OCI-LY3 (cell line): ENCODE data around the gene CHST12.
"Not testable (repeated sequence)": the region's sequence is repeated elsewhere in the genome, so short reads cannot be mapped to it uniquely, and the experiment has no call there.

Source experiments
- H2AFZ ChIP-seq: fragments of 200-600, 300-600 bp; shearing (Covaris generic); 2 replicates; pipeline ENCODE4 v1.6.0; 2014; ENCODE audit warnings: antibody characterized with exemption, low read depth, low read length
- H3K27ac ChIP-seq: fragments of 200-600, 300-600 bp; sonication (generic); 2 replicates; pipeline ENCODE4 v1.5.1; 2014; ENCODE audit warnings: mild to moderate bottlenecking, low read length, moderate library complexity, mixed read lengths
- H3K27me3 ChIP-seq: fragments of 200-600, 300-600 bp; sonication (generic); 2 replicates; pipeline ENCODE4 v1.6.1; 2014; ENCODE audit warnings: low read depth, low read length, mixed read lengths
- H3K36me3 ChIP-seq: fragments of 200-600, 300-600 bp; sonication (generic); replicated peaks from 2 replicates; pipeline ENCODE3; 2014; ENCODE audit warnings: low read depth, low read length, mixed read lengths
- H3K4me1 ChIP-seq: fragments of 300-600, 200-600 bp; sonication (generic); 2 replicates; pipeline ENCODE4 v1.6.1; 2014; ENCODE audit warnings: low read length, mixed read lengths
- H3K4me2 ChIP-seq: fragments of 200-600, 300-600 bp; sonication (generic); 2 replicates; pipeline ENCODE4 v1.6.1; 2014; ENCODE audit warnings: low read length, mixed read lengths
- H3K4me3 ChIP-seq: fragments of 300-600, 200-600 bp; sonication (generic); 2 replicates; pipeline ENCODE4 v1.5.1; 2014; ENCODE audit warnings: antibody characterized with exemption, mild to moderate bottlenecking, low read length, moderate library complexity
- H3K79me2 ChIP-seq: fragments of 300-600, 200-600 bp; shearing (Covaris generic); 2 replicates; pipeline ENCODE4 v1.6.1; 2014; ENCODE audit warnings: mild to moderate bottlenecking, low read length, mixed read lengths
- H3K9ac ChIP-seq: fragments of 300-600, 200-600 bp; shearing (Covaris generic); 2 replicates; pipeline ENCODE4 v1.6.0; 2014; ENCODE audit warnings: mild to moderate bottlenecking, low read length, moderate library complexity
- H3K9me3 ChIP-seq: fragments of 200-600, 300-600 bp; shearing (Covaris generic); 2 replicates; pipeline ENCODE4 v1.6.1; 2014; ENCODE audit warnings: low read length, mixed read lengths; ENCODE audit not compliant: insufficient read depth
- H4K20me1 ChIP-seq: fragments of 200-600, 300-600 bp; sonication (generic); 2 replicates; pipeline ENCODE4 v1.6.1; 2016; ENCODE audit warnings: low read length, mixed read lengths; ENCODE audit not compliant: insufficient read depth
- EZH2phosphoT487 ChIP-seq: fragments of 200-600 bp; shearing (Covaris generic); IDR thresholded peaks from 2 replicates; pipeline ENCODE4 v1.6.1; 2018; ENCODE audit warnings: antibody characterized with exemption, mixed run types, low read depth
- TF ChIP-seq, protein P1 (sequence below): fragments of 200-600, 300-600 bp; sonication (generic); IDR thresholded peaks from 2 replicates; pipeline ENCODE4 v1.5.1; 2014; ENCODE audit warnings: antibody characterized with exemption, low read length, low read depth

CHST12 gene

DNA sequence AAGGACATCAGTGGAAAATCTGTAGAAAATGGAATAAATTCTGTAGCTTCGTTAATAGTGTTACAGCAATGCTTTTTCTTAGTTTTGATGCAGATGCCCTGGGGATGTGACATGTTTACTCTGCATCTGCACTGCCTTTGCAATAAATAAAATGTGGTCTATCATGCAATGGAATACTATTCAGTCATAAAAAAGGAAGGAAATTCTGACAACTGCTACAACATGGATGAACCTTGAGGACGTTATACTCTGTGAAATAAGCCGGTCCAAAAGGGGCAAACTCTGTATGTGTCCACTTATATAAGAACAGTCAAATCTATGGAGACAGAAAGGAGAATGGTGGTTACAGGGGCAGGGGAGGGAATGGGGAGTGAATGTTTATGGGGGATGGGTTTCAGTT, 59.3 kb downstream of the CHST12 start:
- Histone ChIP-seq H3K4me2 (no peak overlapping the region), H4K20me1 (no peaks in the 10 kb centered on the region), H3K27ac (no peak overlapping the region), H3K36me3 (no peaks in the 10 kb centered on the region), H3K27me3 (no peaks in the 10 kb centered on the region), H2AFZ (no peak overlapping the region), H3K9me3 (no peaks in the 10 kb centered on the region), H3K79me2 (no peaks in the 10 kb centered on the region), H3K9ac (no peak overlapping the region), H3K4me1 (no peaks in the 10 kb centered on the region), H3K4me3 (no peak overlapping the region)
- TF ChIP-seq, protein P1, sequence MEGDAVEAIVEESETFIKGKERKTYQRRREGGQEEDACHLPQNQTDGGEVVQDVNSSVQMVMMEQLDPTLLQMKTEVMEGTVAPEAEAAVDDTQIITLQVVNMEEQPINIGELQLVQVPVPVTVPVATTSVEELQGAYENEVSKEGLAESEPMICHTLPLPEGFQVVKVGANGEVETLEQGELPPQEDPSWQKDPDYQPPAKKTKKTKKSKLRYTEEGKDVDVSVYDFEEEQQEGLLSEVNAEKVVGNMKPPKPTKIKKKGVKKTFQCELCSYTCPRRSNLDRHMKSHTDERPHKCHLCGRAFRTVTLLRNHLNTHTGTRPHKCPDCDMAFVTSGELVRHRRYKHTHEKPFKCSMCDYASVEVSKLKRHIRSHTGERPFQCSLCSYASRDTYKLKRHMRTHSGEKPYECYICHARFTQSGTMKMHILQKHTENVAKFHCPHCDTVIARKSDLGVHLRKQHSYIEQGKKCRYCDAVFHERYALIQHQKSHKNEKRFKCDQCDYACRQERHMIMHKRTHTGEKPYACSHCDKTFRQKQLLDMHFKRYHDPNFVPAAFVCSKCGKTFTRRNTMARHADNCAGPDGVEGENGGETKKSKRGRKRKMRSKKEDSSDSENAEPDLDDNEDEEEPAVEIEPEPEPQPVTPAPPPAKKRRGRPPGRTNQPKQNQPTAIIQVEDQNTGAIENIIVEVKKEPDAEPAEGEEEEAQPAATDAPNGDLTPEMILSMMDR = no peak
- no peak for TF ChIP-seq EZH2phosphoT487

DNA sequence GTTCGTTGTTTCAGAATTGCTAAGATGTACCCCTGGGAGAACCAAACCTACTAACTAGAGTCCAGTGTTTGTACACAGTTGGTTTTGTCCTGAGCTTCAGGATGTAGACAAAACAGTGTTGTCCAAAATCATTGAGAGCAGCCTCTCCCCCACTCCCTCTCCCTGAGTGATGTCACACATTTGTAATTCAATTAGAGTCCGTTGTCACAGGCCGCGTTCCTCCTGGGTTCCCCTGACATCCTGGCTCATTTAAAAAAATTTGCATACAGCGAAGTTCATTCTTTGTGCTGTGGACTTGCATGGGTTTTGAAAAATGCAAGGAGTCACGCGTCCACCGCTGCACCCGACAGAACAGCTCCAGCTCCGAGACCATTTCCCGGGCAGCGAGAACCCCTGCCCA, 62.5 kb downstream of the CHST12 start:
- H4K20me1 ChIP-seq = no peaks in the 10 kb centered on the region

DNA sequence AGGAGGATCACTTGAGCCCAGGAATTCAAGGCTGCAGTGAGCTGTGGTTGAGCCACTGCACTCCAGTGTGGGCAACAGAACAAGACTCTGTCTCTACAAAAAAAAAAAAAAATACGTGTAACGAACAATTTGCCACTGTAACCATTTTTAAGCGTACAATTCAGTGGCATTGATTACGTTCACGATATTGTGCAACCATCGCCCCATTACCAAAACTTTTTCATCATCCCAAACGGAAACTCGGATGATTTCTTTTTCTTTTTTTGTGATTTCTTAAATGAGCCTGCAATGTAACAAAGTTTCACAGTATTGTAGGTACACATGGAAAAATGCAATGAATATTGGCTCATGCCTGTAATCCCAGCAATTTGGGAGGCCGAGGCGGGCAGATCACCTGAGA, 63.3 kb downstream of the CHST12 start:
- TF ChIP-seq, protein P1 = no peak
- TF ChIP-seq EZH2phosphoT487 = no peak
- no peak overlapping the region for H2AFZ ChIP-seq
- no peaks in the 10 kb centered on the region for H3K79me2 ChIP-seq
- no peaks in the 10 kb centered on the region for H3K36me3 ChIP-seq
- H3K4me3 ChIP-seq = no peak overlapping the region
- no peaks in the 10 kb centered on the region for H3K9me3 ChIP-seq
- no peak overlapping the region for H3K9ac ChIP-seq
- no peaks in the 10 kb centered on the region for H4K20me1 ChIP-seq
- no peaks in the 10 kb centered on the region for H3K4me1 ChIP-seq
- 0 out of 2 replicates have a peak, but pooled peaks cover 3% of the 10 kb centered on the region for H3K27me3 ChIP-seq
- no peak overlapping the region for H3K27ac ChIP-seq
- H3K4me2 ChIP-seq = no peak overlapping the region

More for the DNA sequence above, 62.5 kb downstream of the CHST12 start:
- H3K79me2 ChIP-seq = no peaks in the 10 kb centered on the region
- no peak overlapping the region for H2AFZ ChIP-seq
- TF ChIP-seq, protein P1 = no peak
- TF ChIP-seq EZH2phosphoT487 = no peak
- no peak overlapping the region for H3K9ac ChIP-seq
- H3K27me3 ChIP-seq = 0 out of 2 replicates have a peak, but pooled peaks cover 3% of the 10 kb centered on the region
- H3K4me3 ChIP-seq = no peak overlapping the region
- no peak overlapping the region for H3K27ac ChIP-seq
- no peaks in the 10 kb centered on the region for H3K9me3 ChIP-seq
- H3K4me2 ChIP-seq = no peak overlapping the region
- H3K4me1 ChIP-seq = no peaks in the 10 kb centered on the region
- no peaks in the 10 kb centered on the region for H3K36me3 ChIP-seq

DNA sequence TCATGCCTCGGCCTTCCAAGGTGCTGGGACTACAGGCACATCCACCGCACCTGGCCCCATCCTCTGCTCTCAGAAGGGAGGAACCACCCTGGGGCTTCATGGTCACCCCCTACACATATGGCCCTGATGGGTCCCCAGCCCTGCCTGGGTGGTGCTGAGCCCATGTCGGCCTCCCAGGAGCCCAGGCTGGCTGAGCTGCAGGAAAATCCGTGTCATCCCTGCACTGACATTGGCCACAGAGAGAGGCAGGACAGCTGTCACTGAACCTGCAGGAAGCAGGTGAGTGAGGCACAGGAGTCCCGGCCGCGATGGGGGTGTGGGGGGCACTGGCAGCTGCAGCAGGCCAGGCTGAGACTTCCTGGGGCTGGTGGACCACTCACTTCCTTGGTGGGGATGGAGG, 64.8 kb downstream of the CHST12 start:
- Histone ChIP-seq H3K27me3 (0 out of 2 replicates have a peak, but pooled peaks cover 3% of the 10 kb centered on the region), H3K9me3 (no peaks in the 10 kb centered on the region), H3K79me2 (no peaks in the 10 kb centered on the region), H3K4me1 (no peaks in the 10 kb centered on the region), H3K4me3 (no peak overlapping the region), H3K9ac (no peak overlapping the region), H3K4me2 (no peak overlapping the region), H3K36me3 (no peaks in the 10 kb centered on the region), H3K27ac (no peak overlapping the region), H4K20me1 (no peaks in the 10 kb centered on the region), H2AFZ (no peak overlapping the region)
- TF ChIP-seq EZH2phosphoT487 = no peak
- TF ChIP-seq, protein P1 = no peak

DNA sequence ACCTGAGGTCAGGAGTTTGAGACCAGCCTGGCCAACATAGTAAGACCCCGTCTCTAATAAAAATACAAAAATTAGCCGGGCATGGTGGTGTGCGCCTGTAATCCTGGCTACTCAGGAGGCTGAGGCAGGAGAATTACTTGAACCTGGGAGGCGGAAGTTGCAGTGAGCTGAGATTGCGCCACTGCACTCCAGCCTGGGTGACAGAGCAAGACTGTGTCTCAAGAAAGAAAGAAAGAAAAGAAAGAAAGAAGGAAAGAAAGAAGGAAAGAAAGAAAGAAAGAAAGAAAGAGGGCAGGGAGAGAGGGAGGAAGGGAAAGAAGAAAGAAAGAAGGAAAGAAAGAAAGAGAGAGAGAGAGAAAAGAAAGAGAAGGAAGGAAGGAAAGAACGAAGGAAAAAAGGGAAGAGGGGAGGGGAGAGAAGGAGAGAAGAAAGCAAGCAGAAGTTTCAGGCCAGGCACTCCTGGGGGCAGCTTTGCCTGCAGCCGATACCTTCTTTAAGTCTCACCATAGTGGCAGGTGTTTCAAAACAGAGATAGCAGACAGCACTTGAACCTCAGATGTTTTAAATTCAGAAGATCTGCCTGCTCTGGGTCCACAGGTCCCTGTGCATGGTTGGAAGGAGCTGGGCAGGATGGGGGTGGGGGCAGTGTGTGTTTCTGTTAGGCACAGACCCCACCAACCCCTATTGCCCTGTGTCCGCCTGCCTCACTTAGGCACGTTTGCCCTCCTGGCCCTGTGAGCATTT, 66.2 kb downstream of the CHST12 start:
- not testable (repeated sequence) for H2AFZ ChIP-seq, H3K4me2 ChIP-seq, H3K4me1 ChIP-seq, H3K9me3 ChIP-seq, H3K4me3 ChIP-seq, H3K27ac ChIP-seq, H3K79me2 ChIP-seq, H4K20me1 ChIP-seq, H3K9ac ChIP-seq, H3K36me3 ChIP-seq, H3K27me3 ChIP-seq
